Motor neuron (in vitro differentiated cells): ENCODE data around the gene AKAP9. TPM values are rescaled to one million over a fixed set of nuclear protein-coding genes. Genes with fewer than 3 reads are reported as not detected.
"Not testable (repeated sequence)": the region's sequence is repeated elsewhere in the genome, so short reads cannot be mapped to it uniquely, and the experiment has no call there.

Experiments used
- ATAC-seq, 8 experiments: fragments of 200-7000 bp; cut with Tn5 transposase; replicated peaks in 6 of 8; 2 replicates each; pipeline ENCODE4 v1.8.0; 2021; ENCODE audit warnings: mild to moderate bottlenecking in 8 of 8, moderate library complexity in 8 of 8
- H3K27ac ChIP-seq, 2 donors: fragments of 250-450 bp; sonication (Bioruptor Pico); 2 replicates each; pipeline ENCODE4 v1.9.0; 2021; ENCODE audit warnings: antibody characterized with exemption in 2 of 2, mild to moderate bottlenecking in 2 of 2, moderate library complexity in 1 of 2
- H3K4me1 ChIP-seq, 2 donors: fragments of 250-450 bp; sonication (Bioruptor Pico); replicated peaks in 1 of 2; 2 replicates each; pipeline ENCODE4 v1.6.1; 2021; ENCODE audit warnings: antibody characterized with exemption in 2 of 2, mild to moderate bottlenecking in 2 of 2, moderate library complexity in 1 of 2
- H3K4me3 ChIP-seq, 5 donors: fragments of 250-450 bp; sonication (Bioruptor Pico); 2 replicates each; pipeline ENCODE4 v1.9.0; 2021; ENCODE audit warnings: antibody characterized with exemption in 5 of 5, mild to moderate bottlenecking in 5 of 5, moderate library complexity in 4 of 5
- WGBS, 10 experiments: fragments of 450-650 bp; shearing (Covaris generic); methylation state at CpG; one replicate each; pipeline ENCODE4 v1.0.0; 2022; 5-methylcytosine and 5-hydroxymethylcytosine counted together
- in situ Hi-C, 9 experiments: fragments of 400-800 bp; cut with MboI; loops; one replicate each; pipeline ENCODE4 v1.15.0; 2021; ENCODE audit warnings: low sequenced_read_pairs in 9 of 9, low pct_unique_long_range_greater_than_20kb in 2 of 9; ENCODE audit not compliant: unreplicated experiment in 9 of 9
- total RNA-seq, 8 experiments: library from RNA; unstranded; fragments of 300-600 nt; gene quantifications; 2 replicates each; pipeline versions ENCODE4 v1.2.3 to v1.2.4, GENCODE V29; 2022

AKAP9 gene
- 100 to 1,000 TPM in 4 of 8 experiments, 10 to 100 TPM in 4; 41.6 to 139 (median 92.8) TPM for total RNA-seq

DNA sequence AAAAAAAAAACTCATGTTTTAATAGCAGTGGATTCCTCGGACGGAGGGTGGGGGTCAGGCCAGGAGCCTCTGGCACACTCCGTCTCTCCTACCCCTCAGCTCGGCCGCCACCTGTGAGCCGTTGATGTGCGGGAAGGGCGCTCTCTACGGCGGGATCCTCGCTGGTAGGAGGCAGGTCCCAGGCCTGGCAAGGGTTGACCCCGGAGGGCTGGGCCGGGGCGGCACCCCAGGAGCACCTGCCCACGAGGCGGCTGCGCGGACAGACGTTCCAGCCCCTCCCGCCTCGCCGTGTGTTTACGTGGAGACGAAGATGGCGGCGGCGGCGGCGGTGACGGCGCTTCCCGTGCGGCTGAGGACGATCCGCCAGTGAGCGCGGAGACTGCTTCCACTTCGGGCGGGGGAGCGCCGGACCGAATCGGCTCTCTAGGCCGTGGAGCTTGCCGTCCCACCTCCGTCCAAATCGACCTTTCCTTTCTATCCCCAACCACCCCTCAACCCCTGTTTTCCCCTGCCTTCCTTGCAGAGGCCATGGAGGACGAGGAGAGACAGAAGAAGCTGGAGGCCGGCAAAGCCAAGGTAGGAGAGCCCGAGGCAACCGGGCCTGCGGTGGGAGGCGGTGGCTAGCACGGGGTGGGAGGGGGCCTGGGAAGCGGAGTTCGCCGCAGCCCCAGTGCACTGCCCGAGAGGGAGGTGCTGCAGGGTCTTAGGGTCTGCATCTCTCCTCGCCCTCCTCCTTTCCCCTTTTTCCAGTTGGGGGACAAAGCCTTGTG, at the start of gene AKAP9:
Gene AKAP9 (plus strand): TSS at position 291 of the 770 bp plus-strand sequence. CDS start 238 bp downstream, at position 529.
- H3K27ac ChIP-seq = peak within 1 kb of the TSS; percentile 96 to 97
- in situ Hi-C loops = no loop called here
- WGBS, 10 experiments = 0% methylated on average over 1 to 4 of the region's 59 CpGs; no CpG with 5 or more reads in 5 of the 10 experiments
- peak; percentile 85 to 92 (median 90) for ATAC-seq
- H3K4me3 ChIP-seq = peak within 1 kb of the TSS; percentile 74 to 86 (median 82)
- H3K4me1 ChIP-seq = peaks cover 8 to 9% of the 10 kb centered on the region in 2 donors

DNA sequence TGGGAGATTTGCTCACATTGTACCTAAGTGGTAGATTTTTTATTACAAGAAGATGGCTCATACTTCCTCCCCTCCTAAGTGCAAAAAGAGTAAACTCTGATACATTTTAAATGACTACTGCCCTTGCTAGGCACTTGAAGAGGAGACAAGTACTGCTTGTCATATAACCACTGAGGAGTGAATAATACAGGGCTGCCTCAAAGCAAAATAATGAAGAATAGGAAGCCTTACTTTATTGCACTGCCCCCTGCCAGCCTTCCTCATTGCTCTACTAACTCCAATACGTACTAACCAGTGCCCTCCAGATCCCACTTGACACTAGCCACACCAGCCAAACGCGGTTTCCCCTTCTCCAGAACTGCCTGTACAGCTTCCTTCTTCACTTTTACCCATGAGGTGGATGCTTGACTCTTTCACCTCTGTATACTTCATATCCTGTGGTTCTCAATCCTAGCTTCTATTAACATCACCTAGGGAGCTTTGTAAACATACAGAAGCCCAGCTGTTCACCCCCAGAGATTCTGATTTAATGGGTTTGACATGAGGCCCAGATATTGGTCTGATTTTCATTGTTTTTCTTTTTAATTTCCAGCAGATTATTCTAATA, 48.5 kb upstream of the AKAP9 start:
- 11 to 100% (median 57%) methylated on average over 1 to 3 of the region's 3 CpGs; no CpG with 5 or more reads in 2 of the 10 experiments for WGBS, 10 experiments
- no peaks in the 10 kb centered on the region for H3K4me1 ChIP-seq
- in situ Hi-C loops = loop anchor here in 2 of 9 experiments (25.0 kb wide), 2 partner anchors 145 to 805 kb away; no protein-coding TSS in a partner anchor
- H3K27ac ChIP-seq = no peak overlapping the region
- no peak overlapping the region for H3K4me3 ChIP-seq
- peak in 1 of 8 experiments; percentile 54 for ATAC-seq

DNA sequence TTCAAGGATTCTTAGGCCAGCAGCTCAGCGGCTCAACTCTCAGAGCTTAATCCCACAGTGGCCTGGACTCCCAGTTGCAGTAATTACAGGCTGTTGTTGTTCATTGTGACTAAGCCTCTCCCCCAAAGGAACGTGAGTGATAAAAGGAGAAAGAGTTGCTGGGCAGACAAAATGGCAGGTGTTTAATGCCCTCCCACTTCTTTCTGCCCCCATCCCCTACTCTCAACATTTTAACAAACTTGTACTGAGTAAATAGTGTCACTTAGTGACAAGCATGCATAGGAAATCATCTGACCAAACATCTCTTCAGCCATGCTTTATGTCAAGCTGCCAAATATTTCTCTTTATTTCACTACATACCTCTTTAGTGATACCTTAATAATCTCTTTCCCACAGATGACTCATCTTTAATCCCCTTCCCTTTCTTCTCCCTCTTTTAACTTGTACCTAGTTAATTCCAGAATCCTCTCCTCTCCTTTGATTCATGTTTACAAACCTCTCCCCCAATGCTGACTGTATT, 47.8 kb upstream of the AKAP9 start:
- ATAC-seq = peak in 2 of 8 experiments; percentile 32 to 87
- no peak overlapping the region for H3K4me3 ChIP-seq
- 0 to 54% (median 33%) methylated on average over 1 to 2 of the region's 2 CpGs; no CpG with 5 or more reads in 4 of the 10 experiments for WGBS, 10 experiments
- H3K4me1 ChIP-seq = no peaks in the 10 kb centered on the region
- no peak overlapping the region for H3K27ac ChIP-seq
- in situ Hi-C loops = loop anchor here in 2 of 9 experiments (25.0 kb wide), 2 partner anchors 144 to 806 kb away; no protein-coding TSS in a partner anchor

DNA sequence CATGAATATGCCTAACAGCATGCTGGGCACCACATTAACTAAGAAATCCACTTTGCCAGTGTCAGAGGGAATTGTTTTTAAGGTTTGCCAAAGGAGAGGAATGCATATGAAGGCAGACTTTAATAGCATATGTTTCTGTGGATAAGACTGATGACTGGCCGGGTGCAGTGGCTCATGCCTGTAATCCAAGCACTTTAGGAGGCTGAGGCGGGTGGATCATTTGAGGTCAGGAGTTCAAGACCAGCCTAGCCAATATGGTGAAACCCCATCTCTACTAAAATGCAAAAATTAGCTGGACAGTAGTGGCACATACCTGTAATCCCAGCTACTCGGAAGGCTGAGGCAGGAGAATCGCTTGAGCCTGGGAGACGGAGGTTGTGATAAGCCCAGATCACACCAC, 47.0 kb upstream of the AKAP9 start:
- H3K27ac ChIP-seq, H3K4me3 ChIP-seq, ATAC-seq, H3K4me1 ChIP-seq: not testable (repeated sequence)
- 50 to 100% (median 100%) methylated on average over 1 to 3 of the region's 5 CpGs; no CpG with 5 or more reads in 2 of the 10 experiments for WGBS, 10 experiments
- in situ Hi-C loops = loop anchor here in 2 of 9 experiments (25.0 kb wide), 2 partner anchors 144 to 806 kb away; no protein-coding TSS in a partner anchor

DNA sequence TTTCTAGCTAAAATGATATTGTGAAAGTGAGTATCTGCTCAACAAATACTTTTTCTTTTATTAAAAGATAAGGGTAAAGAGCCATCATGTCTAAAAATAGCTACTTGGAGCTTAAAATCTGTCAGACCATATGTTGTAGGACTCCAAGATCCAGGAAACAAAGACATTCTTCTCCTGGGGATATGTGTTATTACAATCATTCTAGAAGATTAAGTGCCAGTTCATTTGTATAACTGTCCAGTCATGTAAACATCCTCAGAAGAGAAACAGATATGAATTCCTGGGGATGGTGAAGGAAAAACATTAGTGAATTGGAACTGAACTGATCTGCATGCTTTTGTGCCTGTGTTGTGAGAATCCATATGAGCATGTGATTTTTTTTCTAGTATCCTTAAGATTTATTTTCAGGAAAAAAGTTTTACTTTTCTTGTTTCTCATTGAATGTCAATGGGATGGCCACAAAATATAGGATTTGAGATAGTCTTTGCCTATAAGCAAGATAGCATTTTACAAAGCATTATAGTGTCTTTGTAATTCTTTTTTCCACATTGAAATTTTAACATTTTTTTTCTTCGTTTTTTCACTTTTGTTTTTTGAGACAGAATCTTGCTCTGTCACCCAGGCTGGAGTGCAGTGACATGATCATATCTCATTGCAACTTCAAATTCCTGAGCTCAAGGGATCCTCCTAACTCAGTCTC, 45.7 kb upstream of the AKAP9 start:
- Histone ChIP-seq H3K27ac (no peak overlapping the region), H3K4me3 (no peak overlapping the region), H3K4me1 (no peaks in the 10 kb centered on the region)
- peak in 4 of 8 experiments; percentile 6 to 59 (median 49) for ATAC-seq
- in situ Hi-C loops = loop anchor here in 2 of 9 experiments (25.0 kb wide), 2 partner anchors 142 to 808 kb away; no protein-coding TSS in a partner anchor
- WGBS, 10 experiments = 0 to 100% (median 54%) methylated on average over 1 of the region's 1 CpG; no CpG with 5 or more reads in 2 of the 10 experiments

DNA sequence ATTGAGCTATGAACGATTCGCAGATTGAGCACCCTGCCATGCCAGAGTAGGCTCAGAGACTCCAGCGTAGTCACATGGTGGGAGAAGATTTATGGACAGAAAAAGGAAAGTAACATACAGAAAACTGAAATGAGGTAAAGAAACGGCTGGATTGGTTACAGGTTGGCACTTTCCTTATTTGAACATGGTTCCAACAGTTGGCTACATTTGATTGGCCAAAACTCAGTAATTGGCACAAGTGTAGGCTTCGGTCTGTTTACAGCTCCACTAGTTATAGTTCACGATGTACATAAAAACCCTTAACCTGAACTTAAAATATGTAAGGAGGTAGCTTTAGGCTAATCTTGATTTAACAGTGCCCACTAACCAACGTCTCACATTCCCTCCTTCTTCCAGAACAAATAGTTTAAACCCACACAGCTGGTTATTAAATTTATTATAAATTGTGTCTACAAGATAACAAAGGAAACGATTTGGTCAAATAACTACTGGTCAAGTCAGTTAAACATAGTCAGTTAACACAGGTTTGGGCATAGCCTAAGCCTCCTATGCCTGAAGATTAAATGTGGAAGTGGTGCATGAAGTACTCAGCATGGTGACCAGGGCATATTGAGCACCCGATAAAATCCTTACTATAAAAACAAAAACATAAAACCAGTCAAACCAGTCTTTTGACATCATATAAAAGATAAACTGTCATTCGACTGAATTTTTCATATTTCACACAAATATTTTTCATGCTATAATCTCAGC, 42.2 kb upstream of the AKAP9 start:
- Histone ChIP-seq H3K27ac (no peak overlapping the region), H3K4me1 (no peaks in the 10 kb centered on the region), H3K4me3 (no peak overlapping the region)
- WGBS, 10 experiments = 43 to 94% (median 80%) methylated on average over 4 to 10 of the region's 10 CpGs
- in situ Hi-C loops = loop anchor here in 2 of 9 experiments (25.0 kb wide), 2 partner anchors 139 to 811 kb away; no protein-coding TSS in a partner anchor
- ATAC-seq = no peak

DNA sequence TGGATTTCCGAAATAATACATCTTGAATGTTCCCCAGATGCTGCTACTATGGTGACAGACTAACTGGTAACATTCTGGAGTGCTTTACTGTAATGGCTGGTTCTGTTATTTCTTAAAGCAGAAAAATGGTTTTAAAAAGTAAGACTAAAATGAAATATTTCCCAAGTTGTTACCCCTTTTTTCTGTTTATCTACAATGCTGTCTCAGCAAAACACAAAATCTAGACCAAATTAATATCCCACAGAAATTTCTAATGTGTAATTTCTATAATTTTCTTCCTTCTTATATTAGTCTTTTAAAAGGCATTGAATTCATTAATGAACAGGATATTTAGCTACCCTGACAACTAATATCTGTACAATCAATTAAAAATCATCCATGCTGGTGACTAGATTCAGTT, 41.1 kb upstream of the AKAP9 start:
- no peak overlapping the region for H3K27ac ChIP-seq
- 0 to 100% (median 67%) methylated on average over 1 of the region's 1 CpG; no CpG with 5 or more reads in 2 of the 10 experiments for WGBS, 10 experiments
- no peak overlapping the region for H3K4me3 ChIP-seq
- in situ Hi-C loops = loop anchor here in 2 of 9 experiments (25.0 kb wide), 2 partner anchors 138 to 812 kb away; no protein-coding TSS in a partner anchor
- no peaks in the 10 kb centered on the region for H3K4me1 ChIP-seq
- ATAC-seq = no peak

DNA sequence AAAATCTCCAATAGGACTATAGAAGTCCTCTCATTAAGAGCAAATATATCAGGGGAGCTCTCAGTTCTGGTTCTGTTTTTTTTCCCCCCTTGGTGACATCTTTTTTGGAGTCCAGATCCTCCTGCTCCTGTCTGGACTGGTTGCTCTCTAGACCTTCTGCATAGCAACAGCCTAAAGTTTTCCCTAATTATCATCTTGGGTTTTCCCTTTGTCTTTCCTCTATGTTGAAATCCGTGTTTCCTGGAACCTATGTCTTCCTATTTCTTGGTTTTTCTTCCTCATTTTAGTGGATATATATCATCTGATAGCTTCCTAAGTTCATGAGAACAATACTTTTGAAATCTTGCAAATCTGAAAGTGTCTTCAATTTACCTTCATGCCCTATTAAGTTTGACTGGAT, 30.5 kb upstream of the AKAP9 start:
- 9 to 78% (median 43%) methylated on average over 1 of the region's 1 CpG; no CpG with 5 or more reads in 3 of the 10 experiments for WGBS, 10 experiments
- no peak overlapping the region for H3K27ac ChIP-seq
- in situ Hi-C loops = no loop called here
- H3K4me1 ChIP-seq = no peaks in the 10 kb centered on the region
- H3K4me3 ChIP-seq = no peak overlapping the region
- no peak for ATAC-seq

DNA sequence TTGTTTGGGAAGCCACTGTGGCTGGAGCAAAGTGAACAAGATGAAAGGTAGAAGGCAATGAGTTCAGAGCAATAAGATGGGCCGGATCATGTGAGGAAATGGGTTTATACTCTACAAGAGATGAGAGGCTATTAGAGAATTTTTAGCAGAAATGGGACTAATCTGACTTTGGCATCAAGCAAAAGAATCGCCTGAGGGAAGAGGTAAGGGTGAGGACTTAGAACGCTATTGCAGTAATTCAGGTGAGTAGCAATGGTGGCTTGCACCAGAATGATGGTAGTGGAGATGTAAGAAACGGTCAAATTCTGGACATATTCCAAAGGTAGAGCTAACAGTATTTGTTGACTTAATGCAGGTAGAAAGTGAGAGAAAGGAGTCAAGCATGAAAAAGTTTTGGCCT, 29.5 kb upstream of the AKAP9 start:
- Histone ChIP-seq H3K4me3 (no peak overlapping the region), H3K4me1 (no peaks in the 10 kb centered on the region), H3K27ac (no peak overlapping the region)
- ATAC-seq = no peak
- 12 to 95% (median 83%) methylated on average over 2 to 4 of the region's 4 CpGs for WGBS, 10 experiments
- in situ Hi-C loops = no loop called here

DNA sequence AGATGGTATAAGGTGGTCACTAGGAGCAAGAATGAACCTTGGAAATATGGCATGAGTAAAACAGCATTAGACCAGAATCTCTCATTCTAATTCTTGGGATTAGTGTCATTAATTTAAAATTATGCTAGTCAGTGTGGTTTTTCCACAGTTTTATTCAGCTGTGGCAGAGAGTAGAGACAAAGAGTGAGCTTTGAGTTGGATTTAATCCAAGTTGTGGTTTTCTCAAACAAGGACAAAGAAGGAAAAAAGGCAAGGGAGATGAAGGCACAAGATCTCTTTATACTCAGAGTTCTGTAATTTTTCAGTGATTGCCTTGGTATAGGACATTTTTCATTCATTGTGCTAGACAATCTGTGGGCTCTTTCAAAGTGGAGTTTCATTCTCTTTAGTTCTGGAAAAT, 28.2 kb upstream of the AKAP9 start:
- no peaks in the 10 kb centered on the region for H3K4me1 ChIP-seq
- no peak overlapping the region for H3K4me3 ChIP-seq
- ATAC-seq = peak in 3 of 8 experiments; percentile 21 to 88 (median 37)
- no peak overlapping the region for H3K27ac ChIP-seq
- in situ Hi-C loops = no loop called here

DNA sequence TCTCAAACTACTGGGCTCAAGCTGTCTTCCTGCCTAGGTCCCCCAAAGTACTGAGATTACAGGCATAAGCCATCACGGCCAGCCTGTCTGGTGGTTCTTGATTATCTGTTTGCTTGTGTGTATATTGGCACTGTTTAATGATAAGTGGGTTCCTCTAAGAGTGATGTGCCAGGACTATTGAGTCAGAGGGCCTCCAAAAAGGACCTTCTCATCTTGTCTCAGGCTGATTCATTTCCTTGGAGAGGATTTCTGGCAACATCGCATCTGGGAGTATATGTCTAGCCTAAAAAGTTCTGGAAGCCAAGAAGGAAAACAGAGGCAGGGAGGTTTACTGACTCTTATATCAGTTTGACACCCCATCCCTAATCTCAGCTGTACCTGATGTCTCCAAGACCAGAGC, 27.1 kb upstream of the AKAP9 start:
- WGBS, 10 experiments = 20 to 100% (median 86%) methylated on average over 1 to 2 of the region's 2 CpGs; no CpG with 5 or more reads in 3 of the 10 experiments
- Histone ChIP-seq H3K4me1 (no peaks in the 10 kb centered on the region), H3K27ac (no peak overlapping the region), H3K4me3 (no peak overlapping the region)
- no peak for ATAC-seq
- in situ Hi-C loops = no loop called here

DNA sequence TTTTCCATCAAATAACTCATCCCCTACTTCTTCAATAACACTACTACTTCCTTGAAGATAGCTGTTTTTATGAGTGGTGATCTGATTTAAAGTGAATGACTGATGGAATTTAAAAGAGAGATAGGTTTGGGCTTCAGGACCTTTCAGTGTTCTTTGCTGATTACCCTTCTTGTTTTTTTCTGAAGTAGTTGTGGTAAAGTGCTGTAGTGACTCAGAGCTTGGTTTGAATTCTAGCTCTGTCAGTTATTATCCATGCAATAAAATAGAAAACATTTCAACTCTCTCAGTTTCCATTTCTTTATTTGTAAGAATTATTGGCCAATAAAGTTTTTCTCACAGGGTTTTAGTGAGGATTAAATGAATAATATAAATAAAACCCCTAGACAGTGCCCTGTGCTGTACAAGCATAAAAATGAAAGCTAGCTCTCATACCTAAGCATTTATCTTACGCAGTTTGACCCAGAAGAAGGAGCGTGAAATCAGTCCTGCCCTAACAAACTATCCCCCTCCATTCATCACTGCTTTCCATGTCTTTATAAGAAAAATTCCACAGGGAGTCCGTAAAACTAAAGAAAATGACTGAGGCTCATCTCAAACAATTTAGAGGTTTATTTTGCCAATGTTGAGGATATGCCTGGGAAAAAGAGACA, 25.1 kb upstream of the AKAP9 start:
- no peak overlapping the region for H3K4me3 ChIP-seq
- 67 to 100% (median 96%) methylated on average over 1 to 3 of the region's 3 CpGs for WGBS, 10 experiments
- no peaks in the 10 kb centered on the region for H3K4me1 ChIP-seq
- no peak for ATAC-seq
- H3K27ac ChIP-seq = no peak overlapping the region
- in situ Hi-C loops = no loop called here
